Prostate gland (tissue), 2 donors: ENCODE data around the gene PIGH. TPM values are rescaled to one million over a fixed set of nuclear protein-coding genes. Genes with fewer than 3 reads are reported as not detected.
A peak's percentile ranks its signal among the peaks of the same experiment; 100 is the strongest.
"Not testable (repeated sequence)": the region's sequence is repeated elsewhere in the genome, so short reads cannot be mapped to it uniquely, and the experiment has no call there.

Experiments
- DNase-seq: peaks from one replicate; pipeline ENCODE4 v3.0.0-alpha.2; 2019; ENCODE audit warnings: low spot score
- H3K27ac ChIP-seq, 2 donors: fragments of 200-600 bp; sonication (generic); 2 replicates each; pipeline ENCODE4 v1.5.1; 2017 to 2019
- H3K27me3 ChIP-seq: fragments of 200-600 bp; sonication (generic); replicated peaks from 2 replicates; pipeline ENCODE4 v1.5.1; 2019; ENCODE audit not compliant: insufficient read depth
- H3K36me3 ChIP-seq, 2 donors: fragments of 200-600 bp; sonication (generic); 1 replicate in 1 of 2; 2 replicates in 1 of 2; pipeline versions ENCODE4 v1.5.1 to v1.8.1; 2017 to 2019
- H3K4me1 ChIP-seq: fragments of 200-600 bp; sonication (generic); replicated peaks from 2 replicates; pipeline ENCODE4 v1.5.1; 2019
- H3K4me3 ChIP-seq, 2 donors: fragments of 200-600 bp; sonication (generic); 2 replicates each; pipeline ENCODE4 v1.5.1; 2017 to 2019
- H3K9me3 ChIP-seq: fragments of 200-600 bp; sonication (generic); 2 replicates; pipeline ENCODE4 v1.5.1; 2017
- POLR2A ChIP-seq: fragments of 450-650 bp; IDR thresholded peaks from one replicate; pipeline ENCODE4 v1.6.1; 2016; ENCODE audit warnings: antibody characterized with exemption, mild to moderate bottlenecking
- POLR2AphosphoS5 ChIP-seq: sonication (generic); formaldehyde crosslinking; IDR thresholded peaks from one replicate; pipeline ENCODE4 v1.6.1; 2017; ENCODE audit warnings: antibody characterized with exemption
- WGBS: methylation state at CpG from one replicate; pipeline ENCODE4 v1.1.5; 2018; 5-methylcytosine and 5-hydroxymethylcytosine counted together
- intact Hi-C: fragments of 100-400 bp; cut with DNase I; formaldehyde crosslinking; loops from one replicate; pipeline ENCODE4 v1.14.2; 2022
- small RNA-seq, 2 donors: library from RNA; depleted of rRNA; stranded (forward); fragments of <200 nt; gene quantifications; one replicate each; pipeline ENCODE3, GENCODE V24; 2016
- total RNA-seq, 2 donors: library from RNA; depleted of rRNA; stranded (reverse); fragments of >200 nt; gene quantifications; one replicate each; pipeline ENCODE4 v1.1.0, GENCODE V29; 2016
- TF ChIP-seq, protein P1 (sequence below), 4 experiments: fragments of 200-600 bp in 2 of 4; fragments of 450-650 bp in 2 of 4; sonication (generic) in 2 of 4; IDR thresholded peaks; 1 replicate in 3 of 4; 2 replicates in 1 of 4; pipeline ENCODE4 v1.5.1; 2016 to 2019; ENCODE audit warnings: antibody characterized with exemption in 4 of 4, mild to moderate bottlenecking in 2 of 4, moderate library complexity in 2 of 4

Gene PIGH
- total RNA-seq, 2 donors from 2014 or later: 41.5 to 128 TPM

DNA sequence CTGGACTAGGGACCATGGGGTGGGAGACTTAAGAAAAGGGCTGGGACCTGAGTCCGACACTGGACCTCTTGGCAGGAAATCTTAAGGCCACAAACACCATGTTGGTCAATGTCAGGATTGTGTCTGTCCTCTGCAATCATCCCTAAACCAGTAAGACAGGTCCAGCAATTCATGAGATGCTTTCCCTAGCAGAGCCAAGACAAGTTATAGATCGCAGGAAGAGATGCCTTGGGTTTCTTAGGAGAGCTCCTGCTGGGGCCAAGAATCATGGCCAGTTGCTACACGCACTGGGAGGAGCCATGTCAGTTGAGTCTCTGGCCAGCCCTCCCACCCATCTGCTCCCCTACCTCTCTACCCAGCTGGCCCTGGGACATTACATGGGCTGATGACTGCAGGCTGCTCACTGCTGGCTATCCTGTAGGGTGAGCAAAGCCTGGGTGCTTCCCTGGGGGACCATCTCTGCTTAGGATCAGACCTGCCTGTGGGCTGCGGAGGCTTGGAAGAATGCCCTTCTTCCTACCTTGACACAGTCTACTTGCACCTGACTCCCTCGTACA, 52.8 kb downstream of the PIGH start:
- no peak overlapping the region for H3K4me3 ChIP-seq
- no peaks in the 10 kb centered on the region for H3K9me3 ChIP-seq
- peak; percentile 58 for DNase-seq
- WGBS: 44% methylated on average over 5 of the region's 5 CpGs
- peaks cover 13% of the 10 kb centered on the region for H3K4me1 ChIP-seq
- intact Hi-C loops: no loop called here
- TF ChIP-seq POLR2AphosphoS5 (peak; percentile 81), POLR2A (no peak)
- TF ChIP-seq, protein P1, sequence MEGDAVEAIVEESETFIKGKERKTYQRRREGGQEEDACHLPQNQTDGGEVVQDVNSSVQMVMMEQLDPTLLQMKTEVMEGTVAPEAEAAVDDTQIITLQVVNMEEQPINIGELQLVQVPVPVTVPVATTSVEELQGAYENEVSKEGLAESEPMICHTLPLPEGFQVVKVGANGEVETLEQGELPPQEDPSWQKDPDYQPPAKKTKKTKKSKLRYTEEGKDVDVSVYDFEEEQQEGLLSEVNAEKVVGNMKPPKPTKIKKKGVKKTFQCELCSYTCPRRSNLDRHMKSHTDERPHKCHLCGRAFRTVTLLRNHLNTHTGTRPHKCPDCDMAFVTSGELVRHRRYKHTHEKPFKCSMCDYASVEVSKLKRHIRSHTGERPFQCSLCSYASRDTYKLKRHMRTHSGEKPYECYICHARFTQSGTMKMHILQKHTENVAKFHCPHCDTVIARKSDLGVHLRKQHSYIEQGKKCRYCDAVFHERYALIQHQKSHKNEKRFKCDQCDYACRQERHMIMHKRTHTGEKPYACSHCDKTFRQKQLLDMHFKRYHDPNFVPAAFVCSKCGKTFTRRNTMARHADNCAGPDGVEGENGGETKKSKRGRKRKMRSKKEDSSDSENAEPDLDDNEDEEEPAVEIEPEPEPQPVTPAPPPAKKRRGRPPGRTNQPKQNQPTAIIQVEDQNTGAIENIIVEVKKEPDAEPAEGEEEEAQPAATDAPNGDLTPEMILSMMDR (IDR thresholded peaks at IDR 0.05): no peak
- no peaks in the 10 kb centered on the region for H3K36me3 ChIP-seq
- no peaks in the 10 kb centered on the region for H3K27me3 ChIP-seq
- no peak overlapping the region for H3K27ac ChIP-seq

DNA sequence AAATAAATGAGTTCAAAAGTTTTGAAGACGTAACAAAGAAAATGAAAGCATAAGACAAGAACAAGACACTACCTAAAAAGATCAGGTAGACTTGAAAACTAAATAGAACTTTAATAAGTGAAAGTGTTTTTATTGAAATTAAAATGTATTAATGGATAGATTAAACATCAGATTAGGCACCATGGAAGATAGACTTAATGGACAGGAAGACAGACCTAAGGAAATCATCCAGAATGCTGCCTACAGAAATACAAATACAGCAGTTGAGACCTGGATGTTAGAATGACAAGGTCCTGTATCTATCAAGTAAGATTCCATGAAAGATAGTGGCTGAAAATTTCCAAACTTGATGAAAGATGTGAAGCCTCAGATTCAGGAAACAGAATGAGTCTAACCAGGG, 55.5 kb downstream of the PIGH start:
- DNase-seq: no peak
- TF ChIP-seq, protein P1 (IDR thresholded peaks at IDR 0.05): no peak
- TF ChIP-seq POLR2A (no peak), POLR2AphosphoS5 (no peak)
- H3K36me3 ChIP-seq: no peaks in the 10 kb centered on the region
- no peak overlapping the region for H3K4me3 ChIP-seq
- no peaks in the 10 kb centered on the region for H3K4me1 ChIP-seq
- WGBS: 98% methylated on average over 1 of the region's 1 CpG
- H3K27ac ChIP-seq: no peak overlapping the region
- intact Hi-C loops: no loop called here
- H3K27me3 ChIP-seq: no peaks in the 10 kb centered on the region
- no peaks in the 10 kb centered on the region for H3K9me3 ChIP-seq

- H3K9me3 ChIP-seq, H3K36me3 ChIP-seq, H3K27me3 ChIP-seq, H3K27ac ChIP-seq, DNase-seq, H3K4me1 ChIP-seq, intact Hi-C loops, H3K4me3 ChIP-seq: not testable (repeated sequence)
- 97% methylated on average over 13 of the region's 13 CpGs for WGBS
Observed at GRCh38 chr14:67542620-67543019, 57.4 kb downstream of the PIGH start.

- Histone ChIP-seq H3K36me3 (no peaks in the 10 kb centered on the region), H3K9me3 (no peaks in the 10 kb centered on the region), H3K27me3 (no peaks in the 10 kb centered on the region), H3K4me3 (no peak overlapping the region), H3K4me1 (no peaks in the 10 kb centered on the region), H3K27ac (no peak overlapping the region)
- DNase-seq: no peak
- 77% methylated on average over 24 of the region's 24 CpGs for WGBS
- TF ChIP-seq POLR2A (no peak), POLR2AphosphoS5 (no peak)
- TF ChIP-seq, protein P1 (IDR thresholded peaks at IDR 0.05): no peak
- intact Hi-C loops: no loop called here
Observed at GRCh38 chr14:67541448-67542387, 58.4 kb downstream of the PIGH start.

Small RNA genes lying within 50 kb of the gene (small RNA-seq; reads per million reads assigned to genes)
- 0 reads per million in 2 donors for gene AL132640.3
- gene RF00019: 0 reads per million in 2 donors

Other genes starting within 250 kb of the PIGH start
- 100 to 1,000 TPM in 1 of 2 donors, 10 to 100 TPM in 1; 94.3 to 101 TPM for gene ATP6V1D, start 240.5 kb downstream of the PIGH start, total RNA-seq
- 10 to 100 TPM; 53.1 to 63.6 TPM for gene EIF2S1, start 239.9 kb downstream of the PIGH start, total RNA-seq
- gene PLEK2, start 188.1 kb downstream of the PIGH start, total RNA-seq: 10 to 100 TPM in 1 of 2 donors, 1 to 10 TPM in 1; 8.1 to 21.1 TPM
- 10 to 100 TPM in 1 of 2 donors, 1 to 10 TPM in 1; 5.7 to 85.4 TPM for gene TMEM229B, start 111.5 kb downstream of the PIGH start, total RNA-seq
- 10 to 100 TPM; 57.9 to 92.7 TPM for gene PLEKHH1, start 67.0 kb downstream of the PIGH start, total RNA-seq
- 100 to 1,000 TPM in 1 of 2 donors, 10 to 100 TPM in 1; 31.9 to 565 TPM for gene ARG2, start 19.7 kb upstream of the PIGH start, total RNA-seq
- 10 to 100 TPM; 52.0 to 52.6 TPM for gene VTI1B, start 74.4 kb upstream of the PIGH start, total RNA-seq
- 1,000 to 10,000 TPM in 1 of 2 donors, 100 to 1,000 TPM in 1; 134 to 2,107 TPM for gene RDH11, start 95.5 kb upstream of the PIGH start, total RNA-seq
- gene RDH12, start 101.6 kb upstream of the PIGH start, total RNA-seq: 1 to 10 TPM in 1 of 2 donors, under 1 TPM in 1; 0.28 to 1.0 TPM
- 10 to 100 TPM; 12.2 to 33.7 TPM for gene ZFYVE26, start 216.3 kb upstream of the PIGH start, total RNA-seq
- 10 to 100 TPM; 14.9 to 35.8 TPM for gene RAD51B, start 219.5 kb upstream of the PIGH start, total RNA-seq